Memory B cell (primary cell): ENCODE data around the gene TMA7.

ENCODE experiments used
- ATAC-seq: fragments of 150-1000 bp; cut with Tn5 transposase; 2 replicates; pipeline ENCODE4 v1.10.0; 2021; ENCODE audit warnings: low read depth, mild to moderate bottlenecking, moderate library complexity
- DNase-seq, 2 donors: peaks; one replicate each; pipeline ENCODE4 v3.0.0; 2022; ENCODE audit warnings: low spot score in 2 of 2
- H3K27ac Mint-ChIP-seq: one replicate; pipeline ENCODE4 v1.8.0; 2022; ENCODE audit warnings: mild to moderate bottlenecking, moderate library complexity, mixed read lengths
- H3K27me3 Mint-ChIP-seq: one replicate; pipeline ENCODE4 v1.8.0; 2022; ENCODE audit warnings: mixed read lengths
- H3K36me3 Mint-ChIP-seq: one replicate; pipeline ENCODE4 v1.8.0; 2022; ENCODE audit warnings: mild to moderate bottlenecking, mixed read lengths
- H3K4me1 Mint-ChIP-seq: one replicate; pipeline ENCODE4 v1.8.0; 2022; ENCODE audit warnings: mixed read lengths
- H3K4me3 Mint-ChIP-seq: one replicate; pipeline ENCODE4 v1.8.0; 2022; ENCODE audit warnings: mild to moderate bottlenecking, moderate library complexity, mixed read lengths
- H3K9me3 Mint-ChIP-seq: one replicate; pipeline ENCODE4 v1.8.0; 2022; ENCODE audit warnings: mixed read lengths

TMA7 gene

GRCh38 chr3:48423241-48423882, 16.7 kb upstream of the TMA7 start:
- no peaks in the 10 kb centered on the region for H3K9me3 Mint-ChIP-seq
- peaks cover 13% of the 10 kb centered on the region for H3K27me3 Mint-ChIP-seq
- H3K27ac Mint-ChIP-seq = no peak overlapping the region
- no peaks in the 10 kb centered on the region for H3K36me3 Mint-ChIP-seq
- ATAC-seq (no peak), DNase-seq (no peak)
- H3K4me1 Mint-ChIP-seq = peaks cover 3% of the 10 kb centered on the region
- H3K4me3 Mint-ChIP-seq = no peak overlapping the region

- H3K4me3 Mint-ChIP-seq = no peak overlapping the region
- peaks cover 13% of the 10 kb centered on the region for H3K27me3 Mint-ChIP-seq
- no peaks in the 10 kb centered on the region for H3K36me3 Mint-ChIP-seq
- no peak overlapping the region for H3K27ac Mint-ChIP-seq
- ATAC-seq (no peak), DNase-seq (no peak)
- H3K4me1 Mint-ChIP-seq = peaks cover 3% of the 10 kb centered on the region
- no peaks in the 10 kb centered on the region for H3K9me3 Mint-ChIP-seq
These were observed 16.0 kb upstream of the TMA7 start for GRCh38 chr3:48423883-48424695.

- H3K36me3 Mint-ChIP-seq = no peaks in the 10 kb centered on the region
- H3K27ac Mint-ChIP-seq = no peak overlapping the region
- peaks cover 16% of the 10 kb centered on the region for H3K27me3 Mint-ChIP-seq
- H3K9me3 Mint-ChIP-seq = no peaks in the 10 kb centered on the region
- no peak overlapping the region for H3K4me3 Mint-ChIP-seq
- DNase-seq (no peak), ATAC-seq (no peak)
- H3K4me1 Mint-ChIP-seq = peaks cover 6% of the 10 kb centered on the region
These were observed 14.7 kb upstream of the TMA7 start for GRCh38 chr3:48425281-48425812.

GRCh38 chr3:48426401-48426909, 13.6 kb upstream of the TMA7 start:
- H3K9me3 Mint-ChIP-seq = no peaks in the 10 kb centered on the region
- peaks cover under 1% of the 10 kb centered on the region for H3K36me3 Mint-ChIP-seq
- H3K27ac Mint-ChIP-seq = no peak overlapping the region
- ATAC-seq = no peak
- H3K4me1 Mint-ChIP-seq = peaks cover 6% of the 10 kb centered on the region
- peaks cover 16% of the 10 kb centered on the region for H3K27me3 Mint-ChIP-seq
- H3K4me3 Mint-ChIP-seq = no peak overlapping the region
- DNase-seq = no peak

- no peak overlapping the region for H3K27ac Mint-ChIP-seq
- peaks cover 16% of the 10 kb centered on the region for H3K27me3 Mint-ChIP-seq
- ATAC-seq (no peak), DNase-seq (no peak)
- peaks cover 4% of the 10 kb centered on the region for H3K36me3 Mint-ChIP-seq
- no peaks in the 10 kb centered on the region for H3K9me3 Mint-ChIP-seq
- H3K4me1 Mint-ChIP-seq = peaks cover 6% of the 10 kb centered on the region
- H3K4me3 Mint-ChIP-seq = no peak overlapping the region
These were observed 13.0 kb upstream of the TMA7 start for GRCh38 chr3:48426944-48427629.

- no peak overlapping the region for H3K4me3 Mint-ChIP-seq
- DNase-seq (no peak), ATAC-seq (no peak)
- H3K27ac Mint-ChIP-seq = no peak overlapping the region
- peaks cover 16% of the 10 kb centered on the region for H3K27me3 Mint-ChIP-seq
- H3K4me1 Mint-ChIP-seq = peaks cover 6% of the 10 kb centered on the region
- H3K36me3 Mint-ChIP-seq = peaks cover 4% of the 10 kb centered on the region
- no peaks in the 10 kb centered on the region for H3K9me3 Mint-ChIP-seq
These were observed 12.5 kb upstream of the TMA7 start for GRCh38 chr3:48427630-48427962.

- DNase-seq = no peak
- Mint-ChIP-seq H3K27ac (no peak overlapping the region), H3K9me3 (no peaks in the 10 kb centered on the region), H3K4me1 (peaks cover 4% of the 10 kb centered on the region), H3K4me3 (peak overlapping the region; percentile 37), H3K27me3 (peaks cover 13% of the 10 kb centered on the region), H3K36me3 (peaks cover 4% of the 10 kb centered on the region)
- ATAC-seq = no peak
These were observed 11.9 kb upstream of the TMA7 start for GRCh38 chr3:48428088-48428571.

GRCh38 chr3:48428572-48429316, 11.3 kb upstream of the TMA7 start:
- DNase-seq (peak in 1 of 2 donors; percentile 34), ATAC-seq (peak; percentile 72)
- Mint-ChIP-seq H3K27ac (no peak overlapping the region), H3K9me3 (no peaks in the 10 kb centered on the region), H3K4me1 (peaks cover 4% of the 10 kb centered on the region), H3K36me3 (peaks cover 4% of the 10 kb centered on the region), H3K4me3 (peak overlapping the region; percentile 37), H3K27me3 (peaks cover 13% of the 10 kb centered on the region)

GRCh38 chr3:48429317-48429959, 10.6 kb upstream of the TMA7 start:
- DNase-seq (peak; percentile 41 to 61), ATAC-seq (peak; percentile 66)
- Mint-ChIP-seq H3K4me3 (peak overlapping the region; percentile 90), H3K9me3 (no peaks in the 10 kb centered on the region), H3K27ac (peak overlapping the region; percentile 67), H3K36me3 (peaks cover 4% of the 10 kb centered on the region), H3K27me3 (peaks cover 13% of the 10 kb centered on the region), H3K4me1 (peaks cover 4% of the 10 kb centered on the region)

GRCh38 chr3:48429960-48430707, 9.9 kb upstream of the TMA7 start, which contains the start of gene PLXNB1:
Gene PLXNB1 (minus strand): TSS chr3:48430086. CDS start chr3:48424611, 5,475 bp downstream.
- Mint-ChIP-seq H3K27ac (peak within 1 kb of the TSS; percentile 67), H3K4me3 (peak within 1 kb of the TSS; percentile 90), H3K4me1 (peaks cover 4% of the 10 kb centered on the region), H3K9me3 (no peaks in the 10 kb centered on the region), H3K27me3 (peaks cover 10% of the 10 kb centered on the region), H3K36me3 (peaks cover 4% of the 10 kb centered on the region)
- ATAC-seq = no peak
- no peak for DNase-seq

- ATAC-seq (no peak), DNase-seq (no peak)
- H3K36me3 Mint-ChIP-seq = peaks cover 4% of the 10 kb centered on the region
- H3K27me3 Mint-ChIP-seq = peaks cover 9% of the 10 kb centered on the region
- no peaks in the 10 kb centered on the region for H3K9me3 Mint-ChIP-seq
- peaks cover 4% of the 10 kb centered on the region for H3K4me1 Mint-ChIP-seq
- H3K27ac Mint-ChIP-seq = no peak overlapping the region
- peak overlapping the region; percentile 90 for H3K4me3 Mint-ChIP-seq
These were observed 9.4 kb upstream of the TMA7 start for GRCh38 chr3:48430708-48431101.

- H3K9me3 Mint-ChIP-seq = no peaks in the 10 kb centered on the region
- H3K4me1 Mint-ChIP-seq = peaks cover 4% of the 10 kb centered on the region
- no peak overlapping the region for H3K27ac Mint-ChIP-seq
- DNase-seq = no peak
- H3K36me3 Mint-ChIP-seq = peaks cover 4% of the 10 kb centered on the region
- H3K4me3 Mint-ChIP-seq = peak overlapping the region; percentile 90
- no peak for ATAC-seq
- H3K27me3 Mint-ChIP-seq = peaks cover 9% of the 10 kb centered on the region
These were observed 8.6 kb upstream of the TMA7 start for GRCh38 chr3:48431224-48432029.
